ENCODE data around the gene GNAO1. TPM values are rescaled to one million over a fixed set of nuclear protein-coding genes. Genes with fewer than 3 reads are reported as not detected.

The GNAO1 gene
- total RNA-seq, 1 experiment from 2014 or later: not detected

DNA sequence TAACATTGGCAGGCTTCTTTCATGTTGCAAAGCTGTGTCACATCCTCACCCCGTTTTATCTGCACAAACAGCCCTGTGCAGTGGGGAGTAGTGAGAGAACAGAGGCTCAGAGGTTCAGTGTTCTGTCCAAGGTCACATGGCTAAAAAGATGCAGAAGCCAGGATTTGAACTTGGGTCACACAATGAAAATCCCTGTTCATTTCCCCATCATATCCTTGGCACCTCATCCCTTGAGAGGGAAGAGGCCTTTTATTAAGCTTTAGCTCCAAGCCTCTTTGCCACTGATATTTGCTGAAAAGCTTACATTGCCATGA, 127.5 kb downstream of the GNAO1 start:
- TF ChIP-seq, protein P1, sequence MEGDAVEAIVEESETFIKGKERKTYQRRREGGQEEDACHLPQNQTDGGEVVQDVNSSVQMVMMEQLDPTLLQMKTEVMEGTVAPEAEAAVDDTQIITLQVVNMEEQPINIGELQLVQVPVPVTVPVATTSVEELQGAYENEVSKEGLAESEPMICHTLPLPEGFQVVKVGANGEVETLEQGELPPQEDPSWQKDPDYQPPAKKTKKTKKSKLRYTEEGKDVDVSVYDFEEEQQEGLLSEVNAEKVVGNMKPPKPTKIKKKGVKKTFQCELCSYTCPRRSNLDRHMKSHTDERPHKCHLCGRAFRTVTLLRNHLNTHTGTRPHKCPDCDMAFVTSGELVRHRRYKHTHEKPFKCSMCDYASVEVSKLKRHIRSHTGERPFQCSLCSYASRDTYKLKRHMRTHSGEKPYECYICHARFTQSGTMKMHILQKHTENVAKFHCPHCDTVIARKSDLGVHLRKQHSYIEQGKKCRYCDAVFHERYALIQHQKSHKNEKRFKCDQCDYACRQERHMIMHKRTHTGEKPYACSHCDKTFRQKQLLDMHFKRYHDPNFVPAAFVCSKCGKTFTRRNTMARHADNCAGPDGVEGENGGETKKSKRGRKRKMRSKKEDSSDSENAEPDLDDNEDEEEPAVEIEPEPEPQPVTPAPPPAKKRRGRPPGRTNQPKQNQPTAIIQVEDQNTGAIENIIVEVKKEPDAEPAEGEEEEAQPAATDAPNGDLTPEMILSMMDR (IDR thresholded peaks at IDR 0.05; ENCODE audit: unreplicated experiment): no peak
- H3K4me1 Mint-ChIP-seq (ENCODE audit: low read depth, unreplicated experiment): no peaks in the 10 kb centered on the region
- no peak overlapping the region for H3K4me3 Mint-ChIP-seq (ENCODE audit: low read depth, unreplicated experiment)
- H3K27me3 Mint-ChIP-seq (ENCODE audit: unreplicated experiment): peaks cover 71% of the 10 kb centered on the region
- no peak for DNase-seq
- H3K9me3 Mint-ChIP-seq (ENCODE audit: low read depth, unreplicated experiment): no peaks in the 10 kb centered on the region
- CTCF ChIA-PET: interaction anchor here (0.9 to 1.8 kb wide), 6 partner anchors 10 to 854 kb away, joined by 3 to 9 read pairs (median 4); no protein-coding TSS in a partner anchor
- no peaks in the 10 kb centered on the region for H3K36me3 Mint-ChIP-seq (ENCODE audit: insufficient read depth, unreplicated experiment)
- intact Hi-C loops (cut with micrococcal nuclease; ENCODE audit: unreplicated experiment): loop anchor here (1.0 to 10.0 kb wide), 5 partner anchors 71 to 606 kb away; no protein-coding TSS in a partner anchor
- BruUV-seq (replicated peaks): no TSS peak
- no peak overlapping the region for H3K27ac Mint-ChIP-seq (ENCODE audit: unreplicated experiment)

DNA sequence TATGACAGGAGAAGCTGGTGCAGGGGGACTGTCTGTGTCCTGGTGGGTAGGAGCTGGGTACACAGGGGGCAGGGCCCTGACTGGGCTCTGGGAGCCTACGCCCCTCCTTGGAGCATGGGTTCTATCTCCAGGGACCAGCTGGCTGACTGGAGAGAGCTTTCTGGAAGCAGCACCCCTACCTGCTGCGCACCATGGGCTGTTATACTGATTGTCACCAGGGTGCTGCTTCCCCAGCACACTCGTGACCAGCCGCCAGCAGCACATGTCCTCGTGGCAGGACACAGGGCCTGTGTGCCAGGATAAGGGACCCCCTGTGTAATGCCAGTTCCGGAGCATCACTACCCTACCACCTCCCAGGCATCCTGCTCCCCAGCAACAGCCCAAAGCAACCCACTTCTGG, 128.1 kb downstream of the GNAO1 start:
- Mint-ChIP-seq H3K27ac (ENCODE audit: unreplicated experiment) (no peak overlapping the region), H3K36me3 (ENCODE audit: insufficient read depth, unreplicated experiment) (no peaks in the 10 kb centered on the region), H3K27me3 (ENCODE audit: unreplicated experiment) (peaks cover 68% of the 10 kb centered on the region), H3K4me1 (ENCODE audit: low read depth, unreplicated experiment) (no peaks in the 10 kb centered on the region), H3K4me3 (ENCODE audit: low read depth, unreplicated experiment) (no peak overlapping the region), H3K9me3 (ENCODE audit: low read depth, unreplicated experiment) (no peaks in the 10 kb centered on the region)
- DNase-seq: no peak
- CTCF ChIA-PET: interaction anchor here (0.9 to 1.8 kb wide), 5 partner anchors 9 to 376 kb away, joined by 3 to 9 read pairs (median 5); no protein-coding TSS in a partner anchor
- BruUV-seq (replicated peaks): no TSS peak
- TF ChIP-seq, protein P1 (IDR thresholded peaks at IDR 0.05; ENCODE audit: unreplicated experiment): no peak
- intact Hi-C loops (cut with micrococcal nuclease; ENCODE audit: unreplicated experiment): loop anchor here (5.0 to 10.0 kb wide), 2 partner anchors 72 to 185 kb away; no protein-coding TSS in a partner anchor

DNA sequence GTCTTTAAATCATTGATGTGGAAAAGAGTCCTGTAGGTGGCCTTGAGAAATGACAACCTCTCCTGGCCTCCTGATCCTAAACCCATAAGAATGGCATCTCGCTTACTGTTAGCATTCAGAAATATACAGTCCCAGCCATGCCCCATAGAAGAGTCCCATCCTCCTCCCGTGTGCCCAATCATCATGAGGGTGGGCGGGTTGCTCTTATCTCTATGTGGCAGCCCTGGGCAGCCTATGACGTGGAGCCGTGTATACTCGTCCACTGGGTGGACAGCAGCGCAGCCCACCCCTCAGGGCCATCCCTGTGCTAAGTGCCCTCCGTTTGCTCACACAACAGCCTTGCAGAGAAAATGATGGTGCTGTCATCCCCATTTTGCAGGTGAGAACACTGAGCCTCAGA, 128.8 kb downstream of the GNAO1 start:
- no peak for DNase-seq
- intact Hi-C loops (cut with micrococcal nuclease; ENCODE audit: unreplicated experiment): no loop called here
- H3K9me3 Mint-ChIP-seq (ENCODE audit: low read depth, unreplicated experiment): no peaks in the 10 kb centered on the region
- H3K27ac Mint-ChIP-seq (ENCODE audit: unreplicated experiment): no peak overlapping the region
- H3K36me3 Mint-ChIP-seq (ENCODE audit: insufficient read depth, unreplicated experiment): no peaks in the 10 kb centered on the region
- H3K4me1 Mint-ChIP-seq (ENCODE audit: low read depth, unreplicated experiment): no peaks in the 10 kb centered on the region
- CTCF ChIA-PET: interaction anchor here (1.8 kb wide), 1 partner anchor 14 kb away, joined by 5 read pairs; no protein-coding TSS in a partner anchor
- H3K4me3 Mint-ChIP-seq (ENCODE audit: low read depth, unreplicated experiment): no peak overlapping the region
- TF ChIP-seq, protein P1 (IDR thresholded peaks at IDR 0.05; ENCODE audit: unreplicated experiment): no peak
- BruUV-seq (replicated peaks): no TSS peak
- peaks cover 61% of the 10 kb centered on the region for H3K27me3 Mint-ChIP-seq (ENCODE audit: unreplicated experiment)

DNA sequence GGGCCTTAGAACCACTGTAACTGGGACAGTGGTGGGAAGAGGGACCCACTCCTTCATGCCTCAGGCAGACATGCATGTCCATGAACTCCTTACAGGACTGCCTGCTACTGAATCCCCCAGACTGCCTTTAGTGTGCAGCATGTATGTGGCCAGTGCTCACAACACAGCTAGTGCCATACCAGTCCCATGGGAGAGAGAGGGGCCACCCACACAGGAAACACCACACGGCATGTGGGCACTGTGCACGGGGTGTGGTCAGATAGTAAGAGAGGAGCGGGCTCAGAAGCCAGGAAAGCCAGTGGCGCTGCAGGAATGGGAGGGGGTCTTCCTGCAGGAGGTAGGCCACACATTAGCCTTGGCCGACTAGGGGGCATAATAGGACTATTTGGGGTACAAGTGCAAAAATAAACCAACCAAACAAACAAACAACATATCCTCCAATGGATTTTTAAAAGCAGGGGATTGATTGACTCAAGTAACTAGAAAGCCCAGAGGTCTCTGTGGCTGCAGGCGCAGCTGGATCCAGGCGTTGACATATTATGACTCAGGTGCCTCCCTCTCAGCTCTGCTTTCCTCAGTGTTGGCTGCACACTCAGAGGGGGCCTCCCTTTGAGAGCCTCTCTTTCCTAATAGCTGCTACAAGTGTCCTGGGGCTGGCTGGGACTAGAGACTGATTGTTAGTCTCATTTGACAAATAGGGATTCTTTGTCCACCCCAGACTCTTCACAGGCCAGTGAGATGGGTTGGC, 129.7 kb downstream of the GNAO1 start:
- H3K9me3 Mint-ChIP-seq (ENCODE audit: low read depth, unreplicated experiment): no peaks in the 10 kb centered on the region
- no peaks in the 10 kb centered on the region for H3K4me1 Mint-ChIP-seq (ENCODE audit: low read depth, unreplicated experiment)
- no TSS peak for BruUV-seq (replicated peaks)
- H3K4me3 Mint-ChIP-seq (ENCODE audit: low read depth, unreplicated experiment): no peak overlapping the region
- no peaks in the 10 kb centered on the region for H3K36me3 Mint-ChIP-seq (ENCODE audit: insufficient read depth, unreplicated experiment)
- CTCF ChIA-PET: no interaction called here
- H3K27me3 Mint-ChIP-seq (ENCODE audit: unreplicated experiment): peaks cover 52% of the 10 kb centered on the region
- no peak for DNase-seq
- intact Hi-C loops (cut with micrococcal nuclease; ENCODE audit: unreplicated experiment): no loop called here
- TF ChIP-seq, protein P1 (IDR thresholded peaks at IDR 0.05; ENCODE audit: unreplicated experiment): no peak
- H3K27ac Mint-ChIP-seq (ENCODE audit: unreplicated experiment): no peak overlapping the region
